Adrenal gland (tissue), 5 donors: ENCODE results near the gene KDM4B.

Experiments used
- CTCF ChIP-seq, 6 experiments: fragments of 450-650 bp in 4 of 6; fragments of 200-600 bp in 2 of 6; sonication (generic) in 1 of 6; IDR thresholded peaks; 1 replicate in 5 of 6; 2 replicates in 1 of 6; pipeline versions ENCODE4 v1.5.1 to v1.8.0; 2016 to 2021; ENCODE audit warnings: antibody characterized with exemption in 6 of 6, mild to moderate bottlenecking in 2 of 6, moderate library complexity in 1 of 6
- POLR2A ChIP-seq, 2 donors: fragments of 450-650 bp; IDR thresholded peaks; one replicate each; pipeline ENCODE4 v1.6.1; 2017; ENCODE audit warnings: antibody characterized with exemption in 2 of 2, mild to moderate bottlenecking in 2 of 2, moderate library complexity in 1 of 2
- donor health status: DM: no; HTN: no; CAD: no.

- TF ChIP-seq POLR2A (IDR thresholded peaks at IDR 0.05) (no peak), CTCF (IDR thresholded peaks at IDR 0.05) (no peak)
Measured at GRCh38 chr19:5200844-5201243, 231.9 kb downstream of the KDM4B start.
